CMK (cell line): ENCODE data around the gene LENG9.

ENCODE experiments used
- DNase-seq: peaks from one replicate; pipeline ENCODE4 v3.0.0-alpha.2; 2010; ENCODE audit warnings: low read depth

LENG9 gene

DNA sequence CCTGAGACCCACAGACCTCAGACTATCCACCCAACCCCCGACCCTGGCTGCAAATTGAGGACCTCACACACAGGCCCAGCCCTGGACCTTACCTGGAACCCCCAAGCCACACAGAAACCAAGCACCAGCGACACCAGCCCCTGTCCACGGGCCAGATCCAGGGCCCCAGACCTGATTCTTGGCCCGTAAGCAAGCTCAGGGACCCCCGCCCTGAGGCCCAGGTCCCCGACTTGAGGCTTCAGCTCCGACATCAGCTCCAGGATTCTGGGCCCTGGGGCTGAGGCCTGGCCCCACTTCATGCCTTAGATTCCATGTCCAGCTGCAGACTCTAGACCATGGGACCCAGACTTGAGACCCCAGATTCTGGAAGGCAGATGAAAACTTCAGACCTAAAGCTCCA lies 42.1 kb downstream of the LENG9 start:
- no peak for DNase-seq

GRCh38 chr19:54421169-54421516 lies 42.4 kb downstream of the LENG9 start:
- no peak for DNase-seq

GRCh38 chr19:54420383-54421168 lies 43.0 kb downstream of the LENG9 start:
- DNase-seq, result no peak

DNA sequence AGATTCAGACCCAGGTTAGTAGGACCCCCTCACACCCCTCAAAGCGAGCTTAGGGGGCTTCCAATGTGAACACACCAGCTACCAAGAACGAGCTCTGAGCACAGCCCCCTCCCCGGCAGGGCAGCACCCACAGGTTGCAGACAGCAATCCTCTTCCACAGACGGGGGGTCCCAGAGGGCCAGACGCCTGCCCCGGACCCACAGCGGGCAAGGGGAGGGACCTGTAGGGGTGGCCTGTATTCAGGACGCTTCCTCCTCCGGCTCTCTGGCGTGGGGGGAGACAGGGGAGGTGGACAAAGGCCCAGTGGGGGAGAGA lies 43.6 kb downstream of the LENG9 start:
- DNase-seq, result no peak

DNA sequence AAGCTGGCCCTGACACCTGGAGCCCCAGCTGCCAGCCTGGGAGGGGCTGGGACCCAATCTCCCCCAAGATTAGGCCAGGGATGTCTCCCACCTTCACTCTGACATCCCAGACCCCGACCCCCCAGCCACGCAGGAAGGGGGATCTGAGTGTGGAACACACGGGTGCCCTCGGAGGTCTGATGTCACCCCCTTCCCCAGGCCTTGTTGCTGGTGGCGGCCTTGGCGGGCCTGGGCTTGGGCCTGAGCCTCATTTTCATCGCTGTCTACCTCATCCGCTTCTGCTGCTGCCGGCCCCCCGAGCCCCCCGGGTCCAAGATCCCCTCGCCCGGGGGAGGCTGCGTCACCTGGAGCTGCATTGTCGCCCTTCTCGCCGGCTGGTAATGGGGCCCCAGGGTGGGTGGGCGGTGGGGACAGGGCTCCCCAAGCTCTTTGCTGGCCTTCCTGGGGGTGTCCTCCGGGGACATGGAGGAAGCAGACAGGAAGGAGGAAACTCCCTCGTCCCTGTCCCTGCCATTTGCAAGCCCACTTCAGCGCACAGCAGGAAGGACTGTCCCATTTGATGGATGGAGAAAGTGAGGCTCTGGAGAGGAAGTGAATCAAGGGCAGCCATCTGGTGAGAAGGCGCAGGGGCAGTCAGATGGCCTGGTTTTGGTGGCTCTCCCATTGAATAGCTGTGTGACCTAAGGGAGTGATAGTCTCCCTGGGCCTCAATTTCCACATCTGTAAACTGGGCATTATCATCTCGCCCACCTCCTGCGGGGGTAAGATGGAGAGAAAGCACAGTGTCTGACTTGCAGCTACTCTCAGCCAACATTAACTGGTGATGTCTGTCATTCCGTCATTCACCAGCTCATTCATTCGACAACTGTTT lies 44.4 kb downstream of the LENG9 start:
- no peak for DNase-seq

DNA sequence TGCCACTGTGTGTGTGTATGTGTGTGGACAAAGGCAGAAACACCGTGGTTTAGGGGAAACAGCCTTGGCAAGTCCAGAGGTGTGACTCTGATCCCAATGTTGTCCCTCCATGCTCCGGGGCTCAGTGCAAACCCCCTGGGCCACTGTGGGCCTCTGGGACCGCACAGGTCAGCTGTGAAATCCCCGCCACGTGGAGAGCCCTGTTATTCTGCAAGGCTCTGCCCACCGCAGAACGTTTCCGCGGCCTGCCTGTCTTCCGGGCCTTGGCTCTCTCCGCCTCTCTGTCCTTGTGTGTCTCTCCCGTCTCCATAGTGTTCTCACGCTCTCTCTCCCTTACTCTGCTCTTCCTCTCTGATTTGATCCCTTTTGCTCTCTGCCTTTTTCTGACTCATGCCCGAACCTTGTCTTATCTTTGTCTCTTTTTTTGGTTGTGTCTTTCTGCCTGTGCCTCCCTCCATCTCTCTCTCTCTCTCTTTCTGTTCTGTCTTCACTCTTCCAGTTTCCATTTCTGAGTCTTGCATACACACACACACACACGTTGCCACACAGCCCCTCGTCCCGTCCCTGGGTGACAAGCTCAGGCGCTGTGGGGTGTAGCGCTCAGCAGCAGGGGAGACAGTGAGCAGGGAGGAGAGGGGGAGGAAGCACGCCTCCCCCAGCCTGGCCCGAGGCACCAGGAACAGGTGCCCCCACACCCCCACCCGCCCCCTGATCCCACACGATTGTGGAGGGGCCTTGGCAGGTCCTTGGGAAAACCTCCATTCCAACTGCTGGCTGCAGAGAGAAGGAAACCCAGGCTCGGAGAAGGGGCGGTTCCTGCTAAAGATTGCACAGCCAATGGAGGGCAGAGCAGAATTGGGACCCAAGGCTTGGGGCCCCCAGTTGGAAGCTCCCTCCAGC lies 45.3 kb downstream of the LENG9 start:
- DNase-seq, result peak; percentile 39

DNA sequence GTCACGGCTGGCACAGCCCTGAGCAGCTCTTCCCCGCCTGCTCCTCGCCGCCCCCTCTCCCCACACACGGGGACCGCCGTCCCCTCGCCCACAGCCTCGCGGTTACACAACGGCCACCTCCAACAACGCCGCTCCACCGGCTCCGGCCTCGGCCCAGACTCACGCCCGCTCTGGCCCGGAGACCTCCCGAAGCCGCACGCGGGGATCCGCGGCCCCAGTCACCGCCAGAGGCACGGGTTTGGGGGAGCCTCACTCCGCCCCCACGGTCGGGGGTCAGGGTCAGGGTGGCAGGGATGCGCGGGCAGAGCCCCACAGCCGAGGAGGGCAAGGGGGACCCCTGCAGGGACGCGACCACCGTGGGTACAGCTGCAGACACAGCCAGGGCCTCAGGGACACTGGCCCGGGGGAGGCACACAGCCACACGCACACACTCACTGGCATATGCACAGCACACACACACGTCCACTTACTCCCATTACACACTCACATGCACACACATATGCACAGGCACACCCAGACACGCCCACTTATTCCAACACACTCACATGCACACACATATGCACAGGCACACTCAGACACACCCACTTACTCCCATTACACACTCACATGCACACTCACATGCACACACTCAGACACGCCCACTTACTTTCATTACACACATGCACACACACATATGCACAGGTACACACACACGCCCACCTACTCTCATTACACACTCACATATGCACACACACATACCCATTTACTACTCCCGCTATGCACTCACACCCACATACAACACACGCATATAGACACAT lies 46.7 kb downstream of the LENG9 start:
- DNase-seq, result no peak

- DNase-seq, result no peak
Observed at GRCh38 chr19:54415901-54416673, 47.5 kb downstream of the LENG9 start.

DNA sequence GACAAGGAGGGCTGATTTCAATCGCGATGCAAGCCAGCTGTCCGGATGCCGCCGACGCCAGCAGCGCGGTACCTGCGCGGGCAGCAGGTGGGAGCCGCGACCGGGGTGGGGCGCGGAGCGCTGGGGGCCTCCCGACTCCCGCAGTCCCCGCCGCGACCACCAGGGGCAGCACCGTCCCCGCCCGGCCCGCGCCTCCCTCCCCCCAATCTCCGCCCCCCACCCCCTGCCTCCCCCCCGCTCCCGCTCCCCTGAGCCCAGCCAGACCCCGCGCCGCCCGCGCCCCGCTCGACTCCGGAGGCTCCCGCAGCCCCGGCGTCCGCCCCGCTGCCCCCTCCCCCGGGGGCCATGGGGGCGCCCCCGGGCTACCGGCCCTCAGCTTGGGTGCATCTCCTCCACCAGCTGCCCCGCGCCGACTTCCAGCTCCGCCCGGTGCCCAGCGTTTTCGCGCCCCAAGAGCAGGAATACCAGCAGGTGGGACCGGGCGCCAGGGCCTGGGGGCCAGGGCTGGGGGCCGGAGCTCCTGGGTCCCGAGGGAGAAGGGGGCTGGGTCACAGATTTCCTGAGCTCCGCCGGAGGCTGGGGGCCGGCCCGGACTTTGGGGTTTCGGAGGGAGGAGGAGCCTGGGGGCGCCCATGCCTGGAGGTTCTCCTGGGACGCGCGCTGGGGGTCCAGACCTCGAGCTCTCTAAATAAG lies 48.2 kb downstream of the LENG9 start, which contains the start of gene TTYH1:
TSS of gene TTYH1 (plus strand) at position 257 of the 693 bp plus-strand sequence. CDS start at position 346, 89 bp downstream.
- no peak for DNase-seq

GRCh38 chr19:54414156-54414555 lies 49.4 kb downstream of the LENG9 start:
- DNase-seq, result no peak

DNA sequence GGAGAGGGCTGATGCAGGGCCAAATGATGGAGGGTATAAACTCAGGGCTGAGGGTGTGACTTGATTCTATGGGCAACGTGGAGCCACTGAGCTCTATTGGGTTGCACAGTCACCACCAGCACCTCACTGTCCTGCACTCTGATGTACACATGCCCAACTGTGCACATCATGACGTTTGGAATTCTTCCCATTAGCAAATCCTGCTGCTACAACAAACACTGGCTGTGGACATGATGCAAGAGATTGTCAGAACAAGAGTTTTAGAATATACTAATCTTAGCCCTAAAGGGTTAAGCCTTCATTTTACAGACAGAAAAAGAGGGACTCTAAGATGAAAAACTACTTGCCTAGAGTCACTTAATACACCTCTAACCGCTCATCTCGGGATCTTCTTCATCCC lies 50.7 kb downstream of the LENG9 start:
- DNase-seq, result no peak
